CD4-positive, alpha-beta memory T cell (primary cell): Measurements from ENCODE around the gene OPA1. TPM values are rescaled to one million over a fixed set of nuclear protein-coding genes. Genes with fewer than 3 reads are reported as not detected.

Source experiments
- CTCF ChIA-PET: fragments of 350-600 bp; sonication (Branson Sonifier 250); formaldehyde crosslinking; loops from one replicate; lab custom pipeline; 2021; ENCODE audit warnings: inconsistent platforms; ENCODE audit not compliant: partially characterized antibody; lab: Charles Lee
- POLR2A ChIA-PET: fragments of 350-600 bp; sonication (Branson Sonifier 250); formaldehyde crosslinking; loops from one replicate; lab custom pipeline; 2021; ENCODE audit not compliant: partially characterized antibody; lab: Charles Lee
- DNase-seq, 5 donors: peaks; one replicate each; pipeline versions ENCODE4 v3.0.0 to v3.0.0-alpha.2; 2020 to 2022; ENCODE audit warnings: mixed read lengths in 1 of 5
- H3K27ac ChIP-seq: one replicate; pipeline ENCODE4 v1.7.0; 2013; ENCODE audit warnings: low read depth, low read length
- H3K27me3 ChIP-seq: 2 replicates; pipeline ENCODE4 v1.7.0; 2013; ENCODE audit warnings: mild to moderate bottlenecking, low read length, moderate library complexity; ENCODE audit not compliant: insufficient read depth
- H3K36me3 ChIP-seq: 2 replicates; pipeline ENCODE4 v1.7.0; 2013; ENCODE audit warnings: mild to moderate bottlenecking, low read length, moderate library complexity; ENCODE audit not compliant: insufficient read depth
- H3K4me1 ChIP-seq: 2 replicates; pipeline ENCODE4 v1.7.0; 2013; ENCODE audit warnings: mild to moderate bottlenecking, low read length, moderate library complexity; ENCODE audit not compliant: insufficient read depth
- H3K4me3 ChIP-seq, 2 donors: one replicate each; pipeline ENCODE4 v1.7.0; 2013; ENCODE audit warnings: low read length in 2 of 2, mild to moderate bottlenecking in 1 of 2
- H3K9me3 ChIP-seq, 2 donors: one replicate each; pipeline ENCODE4 v1.7.0; 2013; ENCODE audit warnings: low read length in 2 of 2, control low read depth in 1 of 2; ENCODE audit not compliant: control insufficient read depth in 1 of 2
- H3K27ac Mint-ChIP-seq, 7 donors: one replicate each; pipeline ENCODE4 v1.8.0; 2020 to 2021; ENCODE audit warnings: mixed read lengths in 7 of 7, mild to moderate bottlenecking in 6 of 7, inconsistent platforms in 3 of 7, moderate library complexity in 3 of 7
- H3K27me3 Mint-ChIP-seq, 2 donors: one replicate each; pipeline ENCODE4 v1.8.0; 2020 to 2021; ENCODE audit warnings: mixed read lengths in 2 of 2
- H3K36me3 Mint-ChIP-seq, 2 donors: one replicate each; pipeline ENCODE4 v1.8.0; 2020 to 2021; ENCODE audit warnings: mixed read lengths in 2 of 2, inconsistent platforms in 1 of 2, mild to moderate bottlenecking in 1 of 2
- H3K4me1 Mint-ChIP-seq, 4 donors: one replicate each; pipeline ENCODE4 v1.8.0; 2020 to 2021; ENCODE audit warnings: mixed read lengths in 4 of 4, mild to moderate bottlenecking in 1 of 4
- H3K4me3 Mint-ChIP-seq, 8 donors: one replicate each; pipeline ENCODE4 v1.8.0; 2020 to 2021; ENCODE audit warnings: mixed read lengths in 8 of 8, mild to moderate bottlenecking in 7 of 8, moderate library complexity in 6 of 8, inconsistent platforms in 3 of 8
- H3K9me3 Mint-ChIP-seq, 8 donors: one replicate each; pipeline ENCODE4 v1.8.0; 2020 to 2021; ENCODE audit warnings: mixed read lengths in 8 of 8, mild to moderate bottlenecking in 5 of 8, inconsistent platforms in 3 of 8, moderate library complexity in 1 of 8
- intact Hi-C: fragments of 100-400 bp; cut with micrococcal nuclease; formaldehyde crosslinking; loops from one replicate; pipeline ENCODE4 v1.15.1; 2023
- polyA plus RNA-seq, 2 donors: library from polyadenylated mRNA; unstranded; fragments of 300-500 nt; fragmentation: Illumina TruSeq; gene quantifications; one replicate each; pipeline ENCODE4 v1.2.3, GENCODE V29; 2021
- total RNA-seq, 2 experiments: library from RNA; stranded (reverse); gene quantifications; one replicate each; pipeline ENCODE4 v1.2.3, GENCODE V29; 2021

OPA1 gene
- total and polyA plus RNA-seq, 4 experiments from 2014 or later, result 19.8 to 59.8 (median 39.9) TPM

GRCh38 chr3:193729088-193729465, 136.1 kb downstream of the OPA1 start:
- H3K4me3 Mint-ChIP-seq, result no peak overlapping the region
- Histone ChIP-seq H3K27ac (no peak overlapping the region), H3K9me3 (no peaks in the 10 kb centered on the region), H3K27me3 (no peaks in the 10 kb centered on the region), H3K4me1 (no peaks in the 10 kb centered on the region), H3K36me3 (no peaks in the 10 kb centered on the region), H3K4me3 (no peak overlapping the region)
- H3K9me3 Mint-ChIP-seq, result no peaks in the 10 kb centered on the region
- H3K4me1 Mint-ChIP-seq, result no peaks in the 10 kb centered on the region
- H3K36me3 Mint-ChIP-seq, result no peaks in the 10 kb centered on the region
- no peak overlapping the region for H3K27ac Mint-ChIP-seq
- DNase-seq, result no peak
- intact Hi-C loops, result no loop called here
- peaks cover 4 to 8% of the 10 kb centered on the region in 2 donors for H3K27me3 Mint-ChIP-seq
- ChIA-PET CTCF (no interaction called here), POLR2A (no interaction called here)

GRCh38 chr3:193729601-193730000, 136.6 kb downstream of the OPA1 start:
- H3K27ac ChIP-seq, result no peak overlapping the region
- no peaks in the 10 kb centered on the region for H3K36me3 ChIP-seq
- Mint-ChIP-seq H3K27ac (peak overlapping the region in 1 of 7 donors; percentile 30), H3K4me1 (no peaks in the 10 kb centered on the region), H3K27me3 (peaks cover 4 to 8% of the 10 kb centered on the region in 2 donors), H3K4me3 (no peak overlapping the region), H3K36me3 (no peaks in the 10 kb centered on the region), H3K9me3 (no peaks in the 10 kb centered on the region)
- H3K27me3 ChIP-seq, result no peaks in the 10 kb centered on the region
- no peak for DNase-seq
- intact Hi-C loops, result no loop called here
- POLR2A ChIA-PET, result no interaction called here
- CTCF ChIA-PET, result no interaction called here
- no peaks in the 10 kb centered on the region for H3K9me3 ChIP-seq
- H3K4me1 ChIP-seq, result no peaks in the 10 kb centered on the region
- no peak overlapping the region for H3K4me3 ChIP-seq

- intact Hi-C loops, result no loop called here
- H3K9me3 Mint-ChIP-seq, result no peaks in the 10 kb centered on the region
- no peak for DNase-seq
- no peaks in the 10 kb centered on the region for H3K4me1 Mint-ChIP-seq
- Histone ChIP-seq H3K4me1 (no peaks in the 10 kb centered on the region), H3K4me3 (no peak overlapping the region), H3K36me3 (no peaks in the 10 kb centered on the region), H3K27me3 (no peaks in the 10 kb centered on the region), H3K27ac (no peak overlapping the region), H3K9me3 (no peaks in the 10 kb centered on the region)
- H3K27me3 Mint-ChIP-seq, result peaks cover 2 to 8% of the 10 kb centered on the region in 2 donors
- H3K4me3 Mint-ChIP-seq, result no peak overlapping the region
- ChIA-PET POLR2A (no interaction called here), CTCF (no interaction called here)
- no peaks in the 10 kb centered on the region for H3K36me3 Mint-ChIP-seq
- no peak overlapping the region for H3K27ac Mint-ChIP-seq
These were observed 137.5 kb downstream of the OPA1 start for GRCh38 chr3:193730511-193730910.

GRCh38 chr3:193730976-193731375, 138.0 kb downstream of the OPA1 start:
- no peak overlapping the region for H3K27ac Mint-ChIP-seq
- no peak overlapping the region for H3K27ac ChIP-seq
- peaks cover 2 to 8% of the 10 kb centered on the region in 2 donors for H3K27me3 Mint-ChIP-seq
- H3K9me3 Mint-ChIP-seq, result no peaks in the 10 kb centered on the region
- H3K4me3 ChIP-seq, result no peak overlapping the region
- no peaks in the 10 kb centered on the region for H3K9me3 ChIP-seq
- ChIA-PET CTCF (no interaction called here), POLR2A (no interaction called here)
- H3K4me3 Mint-ChIP-seq, result no peak overlapping the region
- H3K36me3 Mint-ChIP-seq, result no peaks in the 10 kb centered on the region
- no peaks in the 10 kb centered on the region for H3K27me3 ChIP-seq
- H3K4me1 Mint-ChIP-seq, result no peaks in the 10 kb centered on the region
- H3K4me1 ChIP-seq, result no peaks in the 10 kb centered on the region
- no peaks in the 10 kb centered on the region for H3K36me3 ChIP-seq
- DNase-seq, result no peak
- intact Hi-C loops, result no loop called here

GRCh38 chr3:193731656-193732055, 138.6 kb downstream of the OPA1 start:
- no peak overlapping the region for H3K27ac ChIP-seq
- H3K4me1 Mint-ChIP-seq, result no peaks in the 10 kb centered on the region
- no peaks in the 10 kb centered on the region for H3K36me3 ChIP-seq
- H3K27ac Mint-ChIP-seq, result no peak overlapping the region
- H3K27me3 Mint-ChIP-seq, result peaks cover 2 to 8% of the 10 kb centered on the region in 2 donors
- no peak for DNase-seq
- CTCF ChIA-PET, result no interaction called here
- H3K9me3 Mint-ChIP-seq, result no peaks in the 10 kb centered on the region
- H3K9me3 ChIP-seq, result no peaks in the 10 kb centered on the region
- H3K27me3 ChIP-seq, result no peaks in the 10 kb centered on the region
- H3K4me3 ChIP-seq, result no peak overlapping the region
- POLR2A ChIA-PET, result no interaction called here
- no peak overlapping the region for H3K4me3 Mint-ChIP-seq
- H3K36me3 Mint-ChIP-seq, result no peaks in the 10 kb centered on the region
- H3K4me1 ChIP-seq, result no peaks in the 10 kb centered on the region
- intact Hi-C loops, result no loop called here

- peaks cover 2 to 8% of the 10 kb centered on the region in 2 donors for H3K27me3 Mint-ChIP-seq
- intact Hi-C loops, result no loop called here
- POLR2A ChIA-PET, result no interaction called here
- H3K4me1 Mint-ChIP-seq, result no peaks in the 10 kb centered on the region
- Histone ChIP-seq H3K36me3 (no peaks in the 10 kb centered on the region), H3K9me3 (no peaks in the 10 kb centered on the region), H3K4me1 (no peaks in the 10 kb centered on the region), H3K4me3 (no peak overlapping the region), H3K27ac (no peak overlapping the region), H3K27me3 (no peaks in the 10 kb centered on the region)
- H3K36me3 Mint-ChIP-seq, result no peaks in the 10 kb centered on the region
- H3K9me3 Mint-ChIP-seq, result no peaks in the 10 kb centered on the region
- CTCF ChIA-PET, result no interaction called here
- DNase-seq, result no peak
- no peak overlapping the region for H3K27ac Mint-ChIP-seq
- no peak overlapping the region for H3K4me3 Mint-ChIP-seq
These were observed 139.4 kb downstream of the OPA1 start for GRCh38 chr3:193732391-193732790.

- H3K9me3 Mint-ChIP-seq, result no peaks in the 10 kb centered on the region
- no peak overlapping the region for H3K4me3 ChIP-seq
- ChIA-PET CTCF (no interaction called here), POLR2A (no interaction called here)
- H3K4me3 Mint-ChIP-seq, result no peak overlapping the region
- no peaks in the 10 kb centered on the region for H3K36me3 ChIP-seq
- peaks cover 2 to 8% of the 10 kb centered on the region in 2 donors for H3K27me3 Mint-ChIP-seq
- H3K27ac ChIP-seq, result no peak overlapping the region
- H3K27ac Mint-ChIP-seq, result no peak overlapping the region
- H3K9me3 ChIP-seq, result no peaks in the 10 kb centered on the region
- no peak for DNase-seq
- no peaks in the 10 kb centered on the region for H3K4me1 Mint-ChIP-seq
- intact Hi-C loops, result no loop called here
- no peaks in the 10 kb centered on the region for H3K27me3 ChIP-seq
- no peaks in the 10 kb centered on the region for H3K4me1 ChIP-seq
- no peaks in the 10 kb centered on the region for H3K36me3 Mint-ChIP-seq
These were observed 139.8 kb downstream of the OPA1 start for GRCh38 chr3:193732827-193733226.

- ChIA-PET POLR2A (no interaction called here), CTCF (no interaction called here)
- Mint-ChIP-seq H3K4me1 (no peaks in the 10 kb centered on the region), H3K36me3 (no peaks in the 10 kb centered on the region), H3K4me3 (no peak overlapping the region), H3K27ac (no peak overlapping the region), H3K27me3 (peaks cover under 1 to 3% of the 10 kb centered on the region in 2 donors), H3K9me3 (no peaks in the 10 kb centered on the region)
- intact Hi-C loops, result no loop called here
- DNase-seq, result no peak
- H3K36me3 ChIP-seq, result no peaks in the 10 kb centered on the region
- no peak overlapping the region for H3K27ac ChIP-seq
- H3K4me3 ChIP-seq, result no peak overlapping the region
- no peaks in the 10 kb centered on the region for H3K4me1 ChIP-seq
- H3K27me3 ChIP-seq, result no peaks in the 10 kb centered on the region
- H3K9me3 ChIP-seq, result no peaks in the 10 kb centered on the region
These were observed 141.8 kb downstream of the OPA1 start for GRCh38 chr3:193734737-193735366.
